ENCODE data around the gene CLEC18A. TPM values are rescaled to one million over a fixed set of nuclear protein-coding genes. Genes with fewer than 3 reads are reported as not detected.
A peak's percentile ranks its signal among the peaks of the same experiment; 100 is the strongest.

Gene CLEC18A
- total and polyA plus RNA-seq, 2 donors (not counting 1 experiment from before 2014, with no cell fraction given) = 0.07 to 0.33 TPM

- H3K27me3 ChIP-seq (ENCODE audit: control insufficient read depth, insufficient read depth, low read length) = no peaks in the 10 kb centered on the region
- H2AFZ ChIP-seq (ENCODE audit: low read length) = no peak overlapping the region
- H3K79me2 ChIP-seq (ENCODE audit: control insufficient read depth, insufficient read depth, low read length) = peaks cover 20% of the 10 kb centered on the region
- DNase-seq (ENCODE audit: low read depth in 2 of 2) = peak; percentile 41 to 67
- H3K4me2 ChIP-seq (ENCODE audit: extremely low read depth, insufficient read depth, low read length) = no peak overlapping the region
- peaks cover 16% of the 10 kb centered on the region for H3K36me3 ChIP-seq (ENCODE audit: control insufficient read depth, insufficient read depth, low read length)
- no peaks in the 10 kb centered on the region for H4K20me1 ChIP-seq (ENCODE audit: control insufficient read depth, extremely low read depth, insufficient read depth, low read length)
- H3K27ac ChIP-seq (ENCODE audit: insufficient read depth, low read length) = no peak overlapping the region
- H3K9me3 ChIP-seq (ENCODE audit: control insufficient read depth, insufficient read depth, low read depth, low read length) = no peaks in the 10 kb centered on the region
- no peak for TF ChIP-seq EZH2 (IDR thresholded peaks at IDR 0.05; ENCODE audit: low read length, missing control alignments)
- peak; percentile 66 to 69 for TF ChIP-seq CTCF (conservative IDR thresholded peaks at IDR 0.05 in 1 of 2, IDR thresholded peaks at IDR 0.05 in 1 of 2; ENCODE audit: low read depth in 1 of 2, low read length in 2 of 2)
- no peak overlapping the region for H3K4me3 ChIP-seq (replicated peaks in 1 of 4; ENCODE audit: control extremely low read depth in 1 of 4, insufficient read depth in 1 of 4, low read depth in 3 of 4, low read length in 4 of 4)
- H3K9ac ChIP-seq (ENCODE audit: insufficient read depth, low read length) = no peak overlapping the region
- H3K4me1 ChIP-seq (ENCODE audit: control insufficient read depth, extremely low read depth, insufficient read depth, low read length) = peaks cover 20% of the 10 kb centered on the region
Observed at GRCh38 chr16:69930117-69930776, 20.9 kb upstream of the CLEC18A start.

- H3K79me2 ChIP-seq (ENCODE audit: control insufficient read depth, insufficient read depth, low read length) = peaks cover 6% of the 10 kb centered on the region
- H3K4me3 ChIP-seq (replicated peaks in 1 of 4; ENCODE audit: control extremely low read depth in 1 of 4, insufficient read depth in 1 of 4, low read depth in 3 of 4, low read length in 4 of 4) = no peak overlapping the region
- no peak for DNase-seq (ENCODE audit: low read depth in 2 of 2)
- H3K9me3 ChIP-seq (ENCODE audit: control insufficient read depth, insufficient read depth, low read depth, low read length) = no peaks in the 10 kb centered on the region
- no peak overlapping the region for H2AFZ ChIP-seq (ENCODE audit: low read length)
- no peak overlapping the region for H3K9ac ChIP-seq (ENCODE audit: insufficient read depth, low read length)
- H3K4me1 ChIP-seq (ENCODE audit: control insufficient read depth, extremely low read depth, insufficient read depth, low read length) = peaks cover 14% of the 10 kb centered on the region
- H3K27ac ChIP-seq (ENCODE audit: insufficient read depth, low read length) = no peak overlapping the region
- H4K20me1 ChIP-seq (ENCODE audit: control insufficient read depth, extremely low read depth, insufficient read depth, low read length) = no peaks in the 10 kb centered on the region
- no peak for TF ChIP-seq EZH2 (IDR thresholded peaks at IDR 0.05; ENCODE audit: low read length, missing control alignments)
- no peak for TF ChIP-seq CTCF (conservative IDR thresholded peaks at IDR 0.05 in 1 of 2, IDR thresholded peaks at IDR 0.05 in 1 of 2; ENCODE audit: low read depth in 1 of 2, low read length in 2 of 2)
- H3K4me2 ChIP-seq (ENCODE audit: extremely low read depth, insufficient read depth, low read length) = no peak overlapping the region
- peaks cover 21% of the 10 kb centered on the region for H3K36me3 ChIP-seq (ENCODE audit: control insufficient read depth, insufficient read depth, low read length)
- no peaks in the 10 kb centered on the region for H3K27me3 ChIP-seq (ENCODE audit: control insufficient read depth, insufficient read depth, low read length)
Observed at GRCh38 chr16:69931631-69932030, 19.5 kb upstream of the CLEC18A start.

DNA sequence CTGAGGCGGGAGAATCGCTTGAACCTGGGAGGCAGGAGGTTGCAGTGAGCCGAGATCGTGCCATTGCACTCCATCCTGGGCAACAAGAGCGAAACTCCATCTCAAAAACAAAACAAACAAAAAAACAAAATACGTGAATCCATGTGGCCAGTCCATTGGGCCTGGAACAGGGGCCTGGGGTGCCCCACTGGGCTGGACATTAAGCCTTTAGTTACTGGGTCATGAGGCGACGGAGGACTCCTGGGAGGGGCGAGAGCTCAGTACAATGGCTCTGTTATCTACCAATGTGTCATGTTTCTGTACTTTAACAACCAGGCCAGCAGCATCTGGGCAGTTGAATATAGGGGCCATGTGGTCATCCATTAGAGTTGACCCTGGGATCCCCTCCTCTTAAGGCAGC, 18.9 kb upstream of the CLEC18A start:
- Histone ChIP-seq H3K4me2 (ENCODE audit: extremely low read depth, insufficient read depth, low read length) (no peak overlapping the region), H3K27ac (ENCODE audit: insufficient read depth, low read length) (no peak overlapping the region), H3K9me3 (ENCODE audit: control insufficient read depth, insufficient read depth, low read depth, low read length) (no peaks in the 10 kb centered on the region), H3K4me3 (replicated peaks in 1 of 4; ENCODE audit: control extremely low read depth in 1 of 4, insufficient read depth in 1 of 4, low read depth in 3 of 4, low read length in 4 of 4) (no peak overlapping the region), H4K20me1 (ENCODE audit: control insufficient read depth, extremely low read depth, insufficient read depth, low read length) (no peaks in the 10 kb centered on the region), H2AFZ (ENCODE audit: low read length) (no peak overlapping the region), H3K79me2 (ENCODE audit: control insufficient read depth, insufficient read depth, low read length) (peaks cover 3% of the 10 kb centered on the region), H3K27me3 (ENCODE audit: control insufficient read depth, insufficient read depth, low read length) (no peaks in the 10 kb centered on the region), H3K9ac (ENCODE audit: insufficient read depth, low read length) (no peak overlapping the region), H3K36me3 (ENCODE audit: control insufficient read depth, insufficient read depth, low read length) (peaks cover 26% of the 10 kb centered on the region), H3K4me1 (ENCODE audit: control insufficient read depth, extremely low read depth, insufficient read depth, low read length) (peaks cover 8% of the 10 kb centered on the region)
- DNase-seq (ENCODE audit: low read depth in 2 of 2) = no peak
- TF ChIP-seq EZH2 (IDR thresholded peaks at IDR 0.05; ENCODE audit: low read length, missing control alignments) (no peak), CTCF (conservative IDR thresholded peaks at IDR 0.05 in 1 of 2, IDR thresholded peaks at IDR 0.05 in 1 of 2; ENCODE audit: low read depth in 1 of 2, low read length in 2 of 2) (no peak)
